CD4-positive, alpha-beta T cell treated with Interleukin-15 for 1 hour (primary cell): ENCODE measurements around the gene ZNG1B.
"Not testable (repeated sequence)": the region's sequence is repeated elsewhere in the genome, so short reads cannot be mapped to it uniquely, and the experiment has no call there.

Source experiments
- DNase-seq: peaks from one replicate; pipeline ENCODE4 v3.0.0-alpha.2; 2020

ZNG1B gene

GRCh38 chr2:113504081-113504480, 66.6 kb downstream of the ZNG1B start:
- not testable (repeated sequence) for DNase-seq

GRCh38 chr2:113507394-113508140, 70.1 kb downstream of the ZNG1B start:
- DNase-seq, result not testable (repeated sequence)

GRCh38 chr2:113508187-113508586, 70.7 kb downstream of the ZNG1B start:
- not testable (repeated sequence) for DNase-seq

- DNase-seq, result not testable (repeated sequence)
Observed at GRCh38 chr2:113510913-113511312, 73.4 kb downstream of the ZNG1B start.

- not testable (repeated sequence) for DNase-seq
Observed at GRCh38 chr2:113511859-113512258, 74.4 kb downstream of the ZNG1B start.

- DNase-seq, result not testable (repeated sequence)
Observed at GRCh38 chr2:113515457-113515856, 78.0 kb downstream of the ZNG1B start.

GRCh38 chr2:113515995-113516394, 78.5 kb downstream of the ZNG1B start:
- not testable (repeated sequence) for DNase-seq

GRCh38 chr2:113517025-113517424, 79.5 kb downstream of the ZNG1B start:
- DNase-seq, result not testable (repeated sequence)

- not testable (repeated sequence) for DNase-seq
Observed at GRCh38 chr2:113520837-113521236, 83.3 kb downstream of the ZNG1B start.

- DNase-seq, result not testable (repeated sequence)
Observed at GRCh38 chr2:113521492-113521891, 84.0 kb downstream of the ZNG1B start.

- not testable (repeated sequence) for DNase-seq
Observed at GRCh38 chr2:113524986-113525385, 87.5 kb downstream of the ZNG1B start.

- DNase-seq, result not testable (repeated sequence)
Observed at GRCh38 chr2:113527350-113528045, 90.0 kb downstream of the ZNG1B start.

- DNase-seq, result not testable (repeated sequence)
Observed at GRCh38 chr2:113528126-113528525, 90.6 kb downstream of the ZNG1B start.

GRCh38 chr2:113528904-113529303, 91.4 kb downstream of the ZNG1B start:
- DNase-seq, result not testable (repeated sequence)

GRCh38 chr2:113532991-113533390, 95.5 kb downstream of the ZNG1B start:
- not testable (repeated sequence) for DNase-seq

GRCh38 chr2:113536573-113536972, 99.1 kb downstream of the ZNG1B start:
- not testable (repeated sequence) for DNase-seq

- DNase-seq, result not testable (repeated sequence)
Observed at GRCh38 chr2:113540834-113541203, 103.3 kb downstream of the ZNG1B start.

GRCh38 chr2:113541204-113541975, 103.9 kb downstream of the ZNG1B start:
- not testable (repeated sequence) for DNase-seq

- not testable (repeated sequence) for DNase-seq
Observed at GRCh38 chr2:113541976-113542485, 104.5 kb downstream of the ZNG1B start.

GRCh38 chr2:113542529-113542928, 105.0 kb downstream of the ZNG1B start:
- DNase-seq, result not testable (repeated sequence)
